NCI-H1417 treated with DMSO at 0.1 percent for 48 hours (cell line): ENCODE results near the gene NUDT3.
A peak's percentile ranks its signal among the peaks of the same experiment; 100 is the strongest.

Experiments used
- DNase-seq: peaks from one replicate; lab custom pipeline; 2025; lab: John Stamatoyannopoulos, UW

Gene NUDT3

DNA sequence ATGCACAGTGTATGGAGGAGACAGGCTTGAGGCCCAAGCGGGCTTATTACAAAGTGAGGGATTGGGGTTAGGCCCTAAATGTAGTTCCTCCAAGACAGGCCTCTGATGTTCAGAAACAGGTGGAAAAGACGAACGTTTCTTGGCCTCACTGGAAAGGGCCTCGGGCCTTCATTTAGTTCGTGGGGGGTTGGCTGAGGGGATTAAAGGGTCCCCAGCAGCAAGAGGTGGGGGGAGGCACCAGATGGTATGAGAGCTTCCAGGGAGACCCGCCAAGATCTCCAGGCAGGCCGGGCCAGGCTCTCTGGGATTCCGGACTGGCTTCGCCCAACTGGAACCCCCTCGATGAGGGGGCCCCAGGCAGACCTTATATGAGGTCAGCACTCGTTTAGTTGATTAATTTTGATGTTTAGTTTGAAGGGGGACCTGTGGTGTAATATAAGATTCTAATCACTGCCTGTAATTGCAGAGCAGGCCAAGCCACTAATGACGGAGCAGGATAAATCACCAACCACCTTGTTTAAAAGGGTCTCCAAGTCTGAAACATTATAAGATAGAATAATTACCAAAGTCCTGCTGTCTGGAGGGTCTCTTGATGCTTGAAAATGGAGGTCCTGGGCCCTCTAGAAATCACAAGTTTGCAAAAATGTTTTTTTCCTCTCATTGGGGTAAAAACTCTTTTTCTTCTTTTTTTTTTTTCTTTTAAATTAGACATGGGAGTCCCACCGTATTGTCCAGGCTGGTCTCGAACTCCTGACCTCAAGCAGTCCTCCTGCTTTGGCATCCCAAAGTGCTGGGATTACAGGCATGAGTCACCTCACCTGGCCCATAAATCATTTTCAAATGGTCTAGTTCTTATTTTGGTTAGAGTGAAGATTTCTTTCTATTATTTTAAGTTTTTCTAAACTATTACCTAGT, 153.6 kb downstream of the NUDT3 start:
- DNase-seq = no peak

DNA sequence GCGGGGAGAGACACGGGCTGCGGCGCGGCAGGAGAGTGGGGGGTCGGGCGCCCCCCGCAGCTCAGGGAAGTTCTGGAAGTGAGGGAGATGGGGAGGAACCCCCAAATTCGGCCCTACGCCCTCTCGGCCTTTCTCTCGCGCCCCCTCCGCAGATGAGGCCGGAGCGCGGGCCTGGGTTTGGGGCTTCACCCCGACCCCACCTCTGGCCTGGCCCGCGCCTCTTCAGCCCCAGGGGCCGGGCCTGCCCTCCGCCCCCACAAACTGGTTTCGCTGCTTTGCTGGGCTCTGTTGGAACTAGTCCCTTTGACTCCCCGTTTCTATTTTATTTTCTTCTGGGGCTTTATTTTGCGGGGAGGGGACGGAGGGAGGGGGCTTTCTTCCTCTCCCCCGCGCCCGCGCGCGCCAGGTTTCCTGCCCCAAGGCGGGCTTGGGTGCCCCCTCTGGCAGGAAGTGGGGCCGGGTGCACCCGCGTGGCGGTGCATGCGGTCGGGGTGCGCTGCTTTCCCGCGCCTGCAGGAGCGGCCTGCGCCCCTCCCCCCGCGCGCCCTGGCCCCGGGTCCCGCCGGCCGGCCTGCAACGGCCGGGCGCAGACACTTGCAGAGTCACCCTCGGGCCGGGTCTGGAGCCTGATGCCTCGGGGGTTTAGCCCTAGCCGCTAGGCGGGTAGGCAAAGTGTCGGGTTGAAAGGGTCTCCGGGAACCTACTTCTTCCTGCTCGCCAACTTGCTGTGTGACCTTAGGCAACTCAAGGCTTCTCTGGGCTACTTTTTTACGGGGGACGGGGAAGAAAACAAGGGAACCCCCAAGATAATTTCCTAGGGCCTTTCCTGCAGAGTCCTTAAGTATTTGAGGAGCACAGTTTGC, 154.5 kb downstream of the NUDT3 start:
- no peak for DNase-seq

DNA sequence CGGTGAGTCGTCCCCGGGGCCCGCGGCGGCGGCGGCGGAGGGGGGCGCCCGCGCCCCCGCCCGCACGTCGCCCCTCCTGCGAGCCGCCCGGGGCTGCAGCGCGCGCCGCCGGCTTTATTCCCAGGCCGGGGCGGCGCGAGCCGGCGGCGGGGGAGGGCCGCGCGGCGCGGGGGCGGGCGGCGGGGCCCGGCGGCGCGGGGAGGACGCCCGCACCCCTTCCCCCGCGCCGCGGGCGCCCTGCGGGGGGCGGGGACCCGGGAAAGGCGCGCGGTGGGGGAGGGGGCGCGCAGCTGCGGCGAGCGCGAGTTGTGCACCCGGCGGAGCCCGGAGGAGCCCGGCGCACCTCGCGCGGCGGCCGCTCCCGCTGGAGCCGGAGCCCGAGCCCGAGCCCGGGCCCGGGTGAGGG, 155.2 kb downstream of the NUDT3 start:
- no peak for DNase-seq

GRCh38 chr6:34236443-34237315, 155.8 kb downstream of the NUDT3 start, which contains the start of gene HMGA1:
HMGA1 (plus strand) TSS chr6:34236873; CDS start chr6:34240781, 3,908 bp downstream.
- peak; percentile 45 for DNase-seq

GRCh38 chr6:34236131-34236442, 156.4 kb downstream of the NUDT3 start:
- no peak for DNase-seq

DNA sequence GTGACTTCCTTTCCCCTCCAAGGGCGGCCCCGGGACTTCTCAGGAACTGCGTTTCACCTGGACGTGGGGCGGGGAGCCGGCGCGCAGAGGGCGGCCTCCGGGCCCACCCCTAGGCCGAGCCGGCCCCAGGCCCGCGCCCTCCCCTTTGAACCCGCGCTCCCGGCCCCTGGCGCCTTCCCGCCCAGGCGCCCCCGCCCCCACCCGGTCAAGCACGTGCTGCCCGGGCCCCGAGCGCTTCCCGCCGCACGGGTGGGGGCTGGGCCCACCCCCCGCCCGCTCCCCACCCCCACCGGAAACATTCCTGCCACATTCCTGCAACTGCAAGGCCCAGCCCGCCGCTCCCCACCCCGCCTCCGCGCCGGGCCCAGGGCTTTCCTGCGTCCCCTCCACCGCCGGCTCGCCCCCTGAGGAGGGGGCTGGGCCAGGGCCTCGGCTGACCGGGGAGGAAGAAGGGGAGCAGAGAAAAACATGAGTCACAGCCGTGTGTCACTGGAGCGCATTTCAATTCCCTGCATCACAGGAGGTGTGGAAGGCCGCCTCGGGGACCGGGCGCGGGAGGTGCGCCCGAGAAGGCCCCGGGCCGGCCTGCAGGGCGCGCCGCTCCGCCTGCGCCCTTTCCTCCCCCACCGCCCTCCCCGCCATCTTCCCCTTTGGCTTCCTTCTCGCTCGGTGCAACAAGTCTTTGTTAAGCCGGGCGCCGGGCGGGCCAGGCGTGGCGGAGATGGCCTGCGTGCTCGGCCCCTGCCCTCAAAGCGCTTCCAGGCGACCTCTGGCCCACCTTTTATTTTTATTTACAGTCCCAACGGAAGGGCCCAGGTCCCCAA, 156.9 kb downstream of the NUDT3 start:
- DNase-seq = no peak

GRCh38 chr6:34234667-34235306, 157.7 kb downstream of the NUDT3 start:
- no peak for DNase-seq

GRCh38 chr6:34233867-34234266, 158.6 kb downstream of the NUDT3 start:
- no peak for DNase-seq

DNA sequence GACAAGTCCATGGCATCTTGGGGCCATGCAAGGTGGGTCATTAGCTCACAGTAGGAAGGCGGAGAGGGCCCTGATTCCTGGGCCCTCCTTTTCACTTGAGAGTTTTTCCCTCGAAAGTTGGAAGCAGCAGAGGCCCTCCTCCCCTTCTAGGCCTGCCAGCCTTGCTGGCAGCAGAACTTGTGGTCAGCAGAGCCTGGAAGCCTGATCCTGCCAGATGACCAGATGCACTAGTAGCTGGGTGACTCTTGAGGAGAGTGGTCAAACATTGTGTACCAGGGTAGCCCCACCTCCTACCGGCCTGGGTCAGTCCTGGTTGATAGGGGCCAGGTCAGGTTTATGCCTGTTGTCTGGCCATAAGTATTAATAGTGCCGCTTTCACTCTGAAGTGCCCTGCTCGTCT, 159.6 kb downstream of the NUDT3 start:
- no peak for DNase-seq

GRCh38 chr6:34231566-34232336, 160.7 kb downstream of the NUDT3 start:
- DNase-seq = no peak

- DNase-seq = no peak
Measured at GRCh38 chr6:34230653-34231371, 161.7 kb downstream of the NUDT3 start.

DNA sequence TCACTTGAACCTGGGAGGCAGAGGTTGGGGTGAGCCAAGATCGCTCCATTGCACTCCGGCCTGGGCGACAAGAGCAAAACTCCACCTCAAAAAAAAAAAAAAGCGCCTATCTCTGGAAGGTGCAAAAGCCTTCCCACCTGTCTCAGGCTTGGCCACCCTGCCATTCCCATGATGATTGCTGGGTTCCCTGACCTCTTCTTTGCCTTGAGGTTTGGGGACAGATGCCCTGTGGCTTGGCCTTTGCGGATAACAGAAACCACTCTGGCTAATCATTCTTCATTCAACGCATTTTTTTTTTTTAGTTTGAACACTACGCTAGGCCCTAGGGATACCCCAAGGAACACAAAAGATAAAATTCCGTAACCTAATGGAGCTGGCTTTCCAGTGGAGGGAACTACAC, 162.6 kb downstream of the NUDT3 start:
- DNase-seq = no peak
